Fibroblast of the aortic adventitia (primary cell): Measurements from ENCODE around the gene DCUN1D1. TPM values are rescaled to one million over a fixed set of nuclear protein-coding genes. Genes with fewer than 3 reads are reported as not detected.

Source experiments
- DNase-seq: peaks from one replicate; pipeline ENCODE4 v3.0.0-alpha.2; 2010; ENCODE audit warnings: low read depth
- H3K4me3 ChIP-seq: 2 replicates; pipeline ENCODE4 v1.5.1; 2011; ENCODE audit warnings: low read depth, mild to moderate bottlenecking, control low read depth, low read length, moderate library complexity
- total RNA-seq: library from RNA; depleted of rRNA; stranded (reverse); fragments of >200 nt; gene quantifications from 2 replicates; pipeline ENCODE4 v1.2.3, GENCODE V29; 2012; ENCODE audit warnings: low replicate concordance
- TF ChIP-seq, protein P1 (sequence below): IDR thresholded peaks from 2 replicates; pipeline ENCODE4 v1.5.1; 2011; ENCODE audit warnings: mild to moderate bottlenecking, low read length, control low read depth, inconsistent platforms; ENCODE audit not compliant: insufficient read depth

Gene DCUN1D1
- total RNA-seq, 1 donor, result 49.5 TPM

DNA sequence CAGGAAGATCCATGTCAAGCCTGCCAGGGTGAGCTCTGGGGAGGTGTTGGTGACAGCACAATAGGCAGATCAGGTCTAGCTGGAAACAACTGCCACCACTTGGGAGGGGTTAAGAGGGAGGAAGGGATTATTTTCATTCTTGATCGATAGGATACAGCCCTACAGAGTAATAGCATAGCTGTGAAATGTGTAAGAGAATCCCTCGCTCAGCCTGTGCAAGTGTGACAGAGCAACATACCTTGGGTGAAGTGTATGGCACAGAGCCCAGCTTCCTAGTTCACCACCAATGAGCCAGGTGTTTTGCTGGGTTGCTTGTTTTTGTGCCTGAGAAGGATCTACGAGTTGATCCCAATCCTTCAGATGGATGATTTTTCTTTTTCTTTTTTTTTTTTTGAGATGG, 9.2 kb upstream of the DCUN1D1 start:
- no peak for DNase-seq
- H3K4me3 ChIP-seq, result no peak overlapping the region
- TF ChIP-seq, protein P1, sequence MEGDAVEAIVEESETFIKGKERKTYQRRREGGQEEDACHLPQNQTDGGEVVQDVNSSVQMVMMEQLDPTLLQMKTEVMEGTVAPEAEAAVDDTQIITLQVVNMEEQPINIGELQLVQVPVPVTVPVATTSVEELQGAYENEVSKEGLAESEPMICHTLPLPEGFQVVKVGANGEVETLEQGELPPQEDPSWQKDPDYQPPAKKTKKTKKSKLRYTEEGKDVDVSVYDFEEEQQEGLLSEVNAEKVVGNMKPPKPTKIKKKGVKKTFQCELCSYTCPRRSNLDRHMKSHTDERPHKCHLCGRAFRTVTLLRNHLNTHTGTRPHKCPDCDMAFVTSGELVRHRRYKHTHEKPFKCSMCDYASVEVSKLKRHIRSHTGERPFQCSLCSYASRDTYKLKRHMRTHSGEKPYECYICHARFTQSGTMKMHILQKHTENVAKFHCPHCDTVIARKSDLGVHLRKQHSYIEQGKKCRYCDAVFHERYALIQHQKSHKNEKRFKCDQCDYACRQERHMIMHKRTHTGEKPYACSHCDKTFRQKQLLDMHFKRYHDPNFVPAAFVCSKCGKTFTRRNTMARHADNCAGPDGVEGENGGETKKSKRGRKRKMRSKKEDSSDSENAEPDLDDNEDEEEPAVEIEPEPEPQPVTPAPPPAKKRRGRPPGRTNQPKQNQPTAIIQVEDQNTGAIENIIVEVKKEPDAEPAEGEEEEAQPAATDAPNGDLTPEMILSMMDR, result no peak

DNA sequence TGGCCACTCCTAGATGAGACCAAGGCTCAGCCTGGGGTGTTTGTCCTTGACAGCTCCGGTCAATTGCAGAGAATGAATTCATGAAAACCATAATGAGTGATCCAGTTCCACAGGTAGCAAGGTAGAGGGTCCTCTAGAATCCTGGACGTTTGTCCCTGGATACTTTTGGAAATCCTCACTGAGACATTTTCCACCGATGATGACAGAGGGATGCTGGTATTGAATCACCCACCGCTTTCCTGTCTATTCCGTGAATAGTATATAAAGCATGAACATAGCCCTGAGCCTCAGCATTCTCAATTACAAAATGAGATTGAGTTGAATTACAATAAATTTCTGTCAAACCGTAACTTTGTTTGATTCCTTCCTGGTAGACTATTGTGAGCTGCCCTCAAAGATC, 5.7 kb upstream of the DCUN1D1 start:
- H3K4me3 ChIP-seq, result no peak overlapping the region
- TF ChIP-seq, protein P1, result no peak
- no peak for DNase-seq

DNA sequence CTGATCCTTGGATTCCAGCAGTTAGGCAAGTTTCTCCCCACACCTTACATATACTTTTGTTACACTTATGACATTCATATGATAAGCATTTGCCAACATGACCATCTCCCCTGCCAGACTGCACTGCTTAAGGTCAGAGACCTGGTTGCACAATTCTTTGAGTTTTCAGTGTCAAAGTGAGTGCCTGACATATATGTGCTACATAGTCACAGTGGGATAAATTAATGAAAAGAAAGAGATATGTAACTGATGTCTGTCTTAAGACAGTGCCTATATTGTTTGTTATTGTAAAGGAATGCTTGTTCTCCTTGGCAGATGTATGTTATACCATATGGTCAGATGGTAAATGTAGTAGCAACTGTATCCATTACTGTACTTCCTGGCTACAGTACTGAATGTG, 3.5 kb upstream of the DCUN1D1 start:
- no peak overlapping the region for H3K4me3 ChIP-seq
- TF ChIP-seq, protein P1, result no peak
- peak; percentile 37 for DNase-seq

DNA sequence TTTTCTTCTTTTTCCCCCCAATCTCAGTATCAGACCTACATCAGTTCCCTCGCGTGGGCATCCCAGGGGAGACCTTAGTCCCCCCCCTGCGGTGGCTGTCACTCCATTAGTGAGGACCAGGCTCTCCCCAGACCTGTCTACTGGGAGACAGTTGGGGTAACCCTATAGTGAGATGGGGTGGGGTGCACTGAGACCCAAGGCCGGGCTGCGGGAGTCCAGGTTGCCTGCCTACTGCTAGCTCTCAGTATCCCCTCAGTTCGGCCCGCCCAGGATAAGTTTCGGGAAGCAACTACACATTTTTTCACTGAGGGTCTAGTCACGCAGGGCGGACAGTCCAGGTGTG, 671 bp upstream of the DCUN1D1 start:
- TF ChIP-seq, protein P1, result no peak
- DNase-seq, result no peak

DNA sequence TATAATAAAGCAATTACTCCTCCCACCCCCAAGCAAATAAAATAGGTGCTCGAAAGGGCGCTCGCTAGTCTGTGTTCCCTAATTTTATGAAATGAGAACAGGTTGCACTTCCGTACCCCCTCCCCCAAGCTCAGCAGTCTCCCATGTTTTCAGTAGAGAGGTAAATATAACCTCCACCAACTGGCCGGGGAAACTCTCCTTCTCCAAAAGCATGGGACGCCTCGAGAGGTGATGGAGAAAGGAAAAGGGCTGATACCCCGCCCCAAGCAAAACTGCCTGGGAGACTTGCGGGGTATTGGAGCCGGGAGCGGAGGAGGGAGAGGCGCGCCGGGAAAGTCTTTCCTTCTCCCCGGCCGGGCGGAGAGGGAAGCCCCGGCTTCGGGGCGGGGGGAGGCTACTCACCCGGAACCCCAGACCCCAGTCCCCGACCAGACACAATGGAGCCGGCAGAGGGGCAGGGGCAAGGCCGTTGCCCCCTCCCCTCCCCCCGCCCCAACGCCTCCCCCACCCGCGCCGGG, 605 bp downstream of the DCUN1D1 start:
- TF ChIP-seq, protein P1, result no peak
- no peak for DNase-seq
- peak overlapping the region; percentile 79 for H3K4me3 ChIP-seq

More for the DNA sequence above, 671 bp upstream of the DCUN1D1 start:
- H3K4me3 ChIP-seq, result peak overlapping the region; percentile 79

DNA sequence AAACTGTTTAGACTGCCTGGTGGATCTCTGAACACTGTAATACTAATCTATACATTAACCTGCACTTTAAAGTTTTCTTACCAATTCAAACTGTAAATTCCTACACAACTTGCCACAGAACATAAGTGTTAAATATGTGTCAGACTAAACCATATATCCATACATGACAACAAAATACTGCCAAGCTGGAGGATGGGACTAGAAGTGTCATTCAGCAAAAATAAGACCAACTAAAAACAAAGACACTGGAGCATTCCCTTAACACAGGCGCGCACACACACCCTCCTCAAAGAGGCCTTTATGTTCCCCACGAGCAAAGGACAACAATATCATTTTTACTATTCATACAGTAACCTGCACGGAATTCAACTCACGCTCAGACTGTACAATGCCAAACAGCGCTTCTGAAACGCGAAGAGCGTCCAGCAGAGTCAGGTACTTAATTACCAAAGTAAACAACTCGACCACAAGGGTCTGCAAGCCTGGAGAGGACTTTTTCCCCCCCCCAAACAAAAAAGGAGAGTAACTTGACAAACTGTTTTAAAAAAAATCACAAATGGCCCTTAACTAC, 1.1 kb downstream of the DCUN1D1 start:
- no peak for DNase-seq
- peak overlapping the region; percentile 79 for H3K4me3 ChIP-seq
- TF ChIP-seq, protein P1, result no peak

DNA sequence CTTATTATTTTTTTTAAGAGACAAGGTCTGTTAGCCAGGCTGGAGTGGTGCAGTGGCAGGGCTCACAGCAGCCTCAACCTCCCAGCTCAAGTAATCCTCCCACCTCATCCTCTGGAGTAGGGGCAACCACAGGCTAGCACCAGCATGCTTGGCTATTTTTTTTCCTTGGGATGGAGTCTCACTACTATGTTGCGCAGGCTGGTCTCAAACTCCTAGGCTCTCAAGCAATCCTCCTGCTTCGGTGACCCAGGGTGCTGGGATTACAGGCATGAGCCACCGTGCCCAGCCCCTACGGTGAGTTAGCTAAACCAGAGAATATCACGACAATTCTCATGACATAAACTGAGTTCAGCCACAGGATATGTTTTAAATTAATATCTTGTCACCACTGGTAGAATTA, 2.0 kb downstream of the DCUN1D1 start:
- H3K4me3 ChIP-seq, result peak overlapping the region; percentile 25
- TF ChIP-seq, protein P1, result no peak

More for the DNA sequence above, 2.0 kb downstream of the DCUN1D1 start:
- no peak for DNase-seq
